Activated CD4-positive, alpha-beta memory T cell treated with anti-CD3 and anti-CD28 coated beads for 36 hours (primary cell): ENCODE measurements around the gene CD101. TPM values are rescaled to one million over a fixed set of nuclear protein-coding genes. Genes with fewer than 3 reads are reported as not detected.

ENCODE experiments used
- CTCF ChIA-PET: fragments of 350-600 bp; sonication (Branson Sonifier 250); formaldehyde crosslinking; loops from one replicate; lab custom pipeline; 2021; ENCODE audit warnings: antibody characterized with exemption, inconsistent platforms; lab: Charles Lee
- POLR2A ChIA-PET: fragments of 350-600 bp; sonication (Branson Sonifier 250); formaldehyde crosslinking; loops from one replicate; lab custom pipeline; 2021; ENCODE audit warnings: antibody characterized with exemption; lab: Charles Lee
- DNase-seq: peaks from one replicate; pipeline ENCODE4 v3.0.0-alpha.2; 2020
- H3K27ac Mint-ChIP-seq: one replicate; pipeline ENCODE4 v1.8.0; 2021; ENCODE audit warnings: mixed read lengths
- H3K27me3 Mint-ChIP-seq: one replicate; pipeline ENCODE4 v1.8.0; 2021; ENCODE audit warnings: mixed read lengths
- H3K36me3 Mint-ChIP-seq: one replicate; pipeline ENCODE4 v1.8.0; 2021; ENCODE audit warnings: mixed read lengths
- H3K4me1 Mint-ChIP-seq: one replicate; pipeline ENCODE4 v1.8.0; 2021; ENCODE audit warnings: low read depth, mixed read lengths
- H3K4me3 Mint-ChIP-seq: one replicate; pipeline ENCODE4 v1.8.0; 2021; ENCODE audit warnings: mild to moderate bottlenecking, mixed read lengths
- H3K9me3 Mint-ChIP-seq: one replicate; pipeline ENCODE4 v1.8.0; 2021; ENCODE audit warnings: mixed read lengths
- intact Hi-C: fragments of 100-400 bp; cut with micrococcal nuclease; formaldehyde crosslinking; loops from one replicate; pipeline ENCODE4 v1.15.1; 2023
- total RNA-seq, 2 experiments: library from RNA; stranded (reverse); gene quantifications; one replicate each; pipeline ENCODE4 v1.2.3, GENCODE V29; 2021

CD101 gene
- total RNA-seq, 2 experiments from 2014 or later: 0.14 to 0.19 TPM

GRCh38 chr1:117022114-117022513 lies 20.6 kb downstream of the CD101 start:
- Mint-ChIP-seq H3K36me3 (no peaks in the 10 kb centered on the region), H3K9me3 (no peaks in the 10 kb centered on the region), H3K27me3 (no peaks in the 10 kb centered on the region), H3K27ac (no peak overlapping the region), H3K4me3 (no peak overlapping the region), H3K4me1 (no peaks in the 10 kb centered on the region)
- ChIA-PET POLR2A (no interaction called here), CTCF (no interaction called here)
- no peak for DNase-seq
- intact Hi-C loops: no loop called here

GRCh38 chr1:117025568-117025967 lies 24.0 kb downstream of the CD101 start:
- no peak overlapping the region for H3K27ac Mint-ChIP-seq
- no peaks in the 10 kb centered on the region for H3K27me3 Mint-ChIP-seq
- H3K4me1 Mint-ChIP-seq: no peaks in the 10 kb centered on the region
- H3K9me3 Mint-ChIP-seq: no peaks in the 10 kb centered on the region
- ChIA-PET POLR2A (no interaction called here), CTCF (no interaction called here)
- DNase-seq: no peak
- H3K36me3 Mint-ChIP-seq: no peaks in the 10 kb centered on the region
- H3K4me3 Mint-ChIP-seq: no peak overlapping the region
- intact Hi-C loops: no loop called here

DNA sequence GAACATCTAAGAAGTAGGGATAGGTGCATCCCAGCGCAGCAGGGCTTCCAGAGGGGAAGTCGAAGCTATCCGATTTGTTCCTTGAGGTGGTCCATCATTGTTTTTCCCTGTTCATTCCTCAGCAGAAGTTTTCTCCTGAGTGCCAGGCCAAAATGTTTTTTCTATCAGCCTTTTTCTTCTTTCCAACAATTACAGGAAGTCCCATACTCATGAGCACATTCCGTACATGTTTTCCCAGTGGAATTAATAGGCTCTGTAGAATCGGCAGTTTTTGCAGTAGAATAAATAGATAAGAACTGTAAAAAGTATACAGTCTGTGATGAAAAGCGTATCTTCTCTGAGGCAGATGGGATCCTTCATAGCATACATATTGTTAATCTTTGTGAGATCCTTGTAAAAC lies 24.8 kb downstream of the CD101 start:
- H3K27ac Mint-ChIP-seq: no peak overlapping the region
- ChIA-PET POLR2A (no interaction called here), CTCF (no interaction called here)
- H3K9me3 Mint-ChIP-seq: no peaks in the 10 kb centered on the region
- intact Hi-C loops: no loop called here
- H3K27me3 Mint-ChIP-seq: no peaks in the 10 kb centered on the region
- no peak overlapping the region for H3K4me3 Mint-ChIP-seq
- DNase-seq: no peak
- no peaks in the 10 kb centered on the region for H3K4me1 Mint-ChIP-seq
- no peaks in the 10 kb centered on the region for H3K36me3 Mint-ChIP-seq

DNA sequence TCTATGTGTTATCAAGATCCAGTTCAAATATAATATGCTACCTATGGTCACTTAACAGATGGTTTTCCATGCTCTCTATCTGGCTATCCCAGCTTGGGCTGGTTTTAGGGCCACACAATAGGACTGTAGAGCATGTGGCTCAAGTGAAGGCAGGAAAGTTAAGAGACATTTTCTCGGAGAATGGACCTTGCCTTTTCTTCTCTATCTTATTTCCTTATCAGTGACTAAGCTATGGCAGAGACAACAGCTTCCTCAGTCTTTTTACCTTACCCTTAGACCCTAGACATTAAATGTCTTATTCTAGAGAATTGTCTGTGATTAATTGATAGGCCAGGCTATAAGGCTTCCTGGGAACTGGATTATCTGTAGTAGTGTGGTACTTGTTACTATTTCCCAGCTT lies 28.1 kb downstream of the CD101 start:
- Mint-ChIP-seq H3K27ac (no peak overlapping the region), H3K36me3 (no peaks in the 10 kb centered on the region), H3K9me3 (no peaks in the 10 kb centered on the region), H3K27me3 (no peaks in the 10 kb centered on the region), H3K4me1 (no peaks in the 10 kb centered on the region), H3K4me3 (no peak overlapping the region)
- intact Hi-C loops: no loop called here
- POLR2A ChIA-PET: no interaction called here
- no peak for DNase-seq
- CTCF ChIA-PET: no interaction called here

GRCh38 chr1:117030271-117030877 lies 28.8 kb downstream of the CD101 start:
- Mint-ChIP-seq H3K9me3 (no peaks in the 10 kb centered on the region), H3K4me1 (no peaks in the 10 kb centered on the region), H3K4me3 (no peak overlapping the region), H3K36me3 (no peaks in the 10 kb centered on the region), H3K27me3 (no peaks in the 10 kb centered on the region), H3K27ac (no peak overlapping the region)
- POLR2A ChIA-PET: no interaction called here
- DNase-seq: no peak
- intact Hi-C loops: no loop called here
- CTCF ChIA-PET: no interaction called here

DNA sequence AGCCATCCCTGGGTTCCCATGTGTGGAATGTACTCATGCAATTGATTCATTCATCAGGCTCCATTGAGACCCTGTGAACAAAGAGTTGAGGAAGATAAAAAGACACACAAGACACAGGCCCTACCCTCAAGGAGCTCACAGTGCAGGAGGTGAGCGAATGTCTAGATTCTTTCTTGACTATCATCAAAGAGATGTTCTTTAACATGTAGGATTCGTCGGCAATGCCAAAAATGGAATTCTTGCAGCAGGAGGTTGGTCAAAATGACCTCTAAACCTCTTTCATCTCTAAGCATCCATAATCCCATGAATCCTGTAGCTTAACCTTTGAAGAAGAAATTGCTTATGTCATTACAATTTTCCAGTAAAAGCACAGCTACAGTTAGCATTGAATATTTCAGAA lies 30.7 kb downstream of the CD101 start:
- ChIA-PET CTCF (no interaction called here), POLR2A (no interaction called here)
- DNase-seq: no peak
- intact Hi-C loops: no loop called here
- H3K4me3 Mint-ChIP-seq: no peak overlapping the region
- no peaks in the 10 kb centered on the region for H3K4me1 Mint-ChIP-seq
- H3K27ac Mint-ChIP-seq: no peak overlapping the region
- no peaks in the 10 kb centered on the region for H3K36me3 Mint-ChIP-seq
- no peaks in the 10 kb centered on the region for H3K9me3 Mint-ChIP-seq
- no peaks in the 10 kb centered on the region for H3K27me3 Mint-ChIP-seq

DNA sequence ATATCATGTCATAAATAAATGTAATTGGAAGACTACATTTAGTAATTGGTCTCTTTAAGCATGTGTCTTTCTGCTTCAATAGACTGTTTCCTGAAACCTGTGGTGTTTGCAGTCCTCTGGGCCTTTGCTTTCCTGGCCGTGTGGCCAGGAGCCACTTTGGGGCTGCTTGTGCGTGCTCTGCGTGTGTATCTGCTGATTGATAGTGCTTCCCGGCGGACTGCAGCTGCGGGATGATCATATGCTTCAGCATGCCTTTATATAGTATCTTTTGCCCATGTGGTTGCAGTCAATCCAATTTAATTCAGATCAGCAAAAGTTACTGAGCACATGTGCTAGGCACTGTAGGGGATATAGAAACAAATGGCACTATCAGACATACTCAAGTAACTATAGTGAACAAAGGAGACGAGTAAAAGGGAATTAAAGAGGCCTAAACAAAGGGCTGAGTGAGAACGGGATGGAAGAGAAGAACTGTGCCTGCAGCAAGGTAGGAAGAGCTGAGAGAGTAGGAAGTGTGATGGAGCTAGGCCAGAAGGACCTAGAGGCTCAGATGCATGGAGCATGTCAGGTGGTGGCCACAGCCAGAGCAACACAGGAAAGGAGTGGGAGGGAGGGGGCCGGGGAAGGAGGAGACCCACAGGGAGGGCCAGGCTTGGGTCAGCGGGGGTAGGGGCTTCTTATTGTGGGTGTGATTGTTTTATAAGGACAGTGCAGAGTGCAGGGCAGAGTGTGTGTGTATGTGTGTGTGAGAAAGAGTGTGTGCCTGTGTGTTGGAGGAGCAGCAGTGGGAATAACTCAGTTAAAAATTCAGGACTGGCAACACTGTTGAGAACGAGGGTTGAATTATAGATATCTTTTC lies 31.4 kb downstream of the CD101 start:
- no peaks in the 10 kb centered on the region for H3K27me3 Mint-ChIP-seq
- no peak overlapping the region for H3K27ac Mint-ChIP-seq
- DNase-seq: no peak
- no peaks in the 10 kb centered on the region for H3K9me3 Mint-ChIP-seq
- H3K4me1 Mint-ChIP-seq: no peaks in the 10 kb centered on the region
- CTCF ChIA-PET: no interaction called here
- POLR2A ChIA-PET: no interaction called here
- no peaks in the 10 kb centered on the region for H3K36me3 Mint-ChIP-seq
- no peak overlapping the region for H3K4me3 Mint-ChIP-seq
- intact Hi-C loops: no loop called here

GRCh38 chr1:117033772-117034171 lies 32.2 kb downstream of the CD101 start:
- POLR2A ChIA-PET: no interaction called here
- CTCF ChIA-PET: no interaction called here

DNA sequence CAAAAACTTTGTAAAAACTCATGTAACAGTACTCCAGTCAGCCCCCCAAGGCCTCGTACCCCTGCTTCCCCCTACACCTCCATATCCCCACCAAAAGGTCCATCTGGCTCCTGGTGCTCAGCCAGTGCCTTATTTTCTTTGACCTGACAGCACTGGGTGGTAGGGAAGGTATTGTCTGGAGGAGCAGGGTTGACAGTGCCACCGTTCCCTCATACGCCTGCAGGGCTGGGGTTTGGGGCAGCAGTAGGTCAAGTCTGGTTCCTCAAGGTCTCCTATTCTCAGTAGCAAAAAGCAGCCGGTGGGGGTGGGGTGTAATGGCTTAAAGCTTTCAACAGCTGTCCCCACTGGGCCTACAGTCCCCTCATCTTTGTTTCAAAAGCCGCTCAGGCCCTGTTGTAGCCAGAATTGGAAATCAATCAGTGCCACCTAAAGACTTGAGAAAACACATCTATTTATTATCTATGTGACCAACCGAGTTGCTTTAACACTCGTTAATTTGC lies 33.3 kb downstream of the CD101 start:
- Mint-ChIP-seq H3K27ac (no peak overlapping the region), H3K9me3 (no peaks in the 10 kb centered on the region), H3K27me3 (peaks cover 2% of the 10 kb centered on the region), H3K4me3 (no peak overlapping the region), H3K4me1 (no peaks in the 10 kb centered on the region), H3K36me3 (no peaks in the 10 kb centered on the region)
- intact Hi-C loops: no loop called here
- DNase-seq: no peak
- CTCF ChIA-PET: no interaction called here
- POLR2A ChIA-PET: no interaction called here

More at GRCh38 chr1:117033772-117034171, 32.2 kb downstream of the CD101 start:
- H3K27me3 Mint-ChIP-seq: no peaks in the 10 kb centered on the region
- no peaks in the 10 kb centered on the region for H3K4me1 Mint-ChIP-seq
- no peak overlapping the region for H3K27ac Mint-ChIP-seq
- H3K36me3 Mint-ChIP-seq: no peaks in the 10 kb centered on the region
- H3K4me3 Mint-ChIP-seq: no peak overlapping the region
- no peak for DNase-seq
- intact Hi-C loops: no loop called here
- H3K9me3 Mint-ChIP-seq: no peaks in the 10 kb centered on the region

DNA sequence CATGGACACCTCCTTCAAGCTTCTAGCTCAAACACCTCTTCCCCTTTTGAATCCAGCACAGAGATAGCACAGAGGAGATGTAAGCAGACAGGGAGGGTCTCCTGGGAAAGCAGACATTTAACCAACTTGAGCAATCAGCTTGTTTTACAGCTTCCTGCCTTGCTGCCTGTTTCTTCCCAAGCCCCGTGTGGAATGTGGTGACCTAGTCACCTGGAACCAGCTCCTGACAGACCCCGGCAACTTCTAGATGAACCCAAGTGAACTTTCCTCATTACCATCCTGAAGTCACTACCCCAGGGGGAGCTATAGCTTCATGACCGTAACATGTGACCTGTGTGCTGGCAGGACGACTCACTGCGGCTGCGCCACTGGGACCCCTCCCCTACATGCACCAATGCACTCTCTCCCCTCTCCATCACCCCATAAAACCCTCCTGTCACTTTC lies 34.5 kb downstream of the CD101 start:
- ChIA-PET CTCF (no interaction called here), POLR2A (no interaction called here)
- Mint-ChIP-seq H3K9me3 (no peaks in the 10 kb centered on the region), H3K36me3 (no peaks in the 10 kb centered on the region), H3K27ac (no peak overlapping the region), H3K27me3 (peaks cover 2% of the 10 kb centered on the region), H3K4me3 (no peak overlapping the region), H3K4me1 (no peaks in the 10 kb centered on the region)
- DNase-seq: no peak
- intact Hi-C loops: no loop called here

- Mint-ChIP-seq H3K36me3 (peaks cover 2% of the 10 kb centered on the region), H3K4me1 (no peaks in the 10 kb centered on the region), H3K27me3 (peaks cover 2% of the 10 kb centered on the region), H3K27ac (no peak overlapping the region), H3K4me3 (no peak overlapping the region), H3K9me3 (peaks cover 3% of the 10 kb centered on the region)
- CTCF ChIA-PET: no interaction called here
- DNase-seq: no peak
- intact Hi-C loops: no loop called here
- POLR2A ChIA-PET: no interaction called here
These were observed 36.2 kb downstream of the CD101 start for GRCh38 chr1:117037802-117038201.

DNA sequence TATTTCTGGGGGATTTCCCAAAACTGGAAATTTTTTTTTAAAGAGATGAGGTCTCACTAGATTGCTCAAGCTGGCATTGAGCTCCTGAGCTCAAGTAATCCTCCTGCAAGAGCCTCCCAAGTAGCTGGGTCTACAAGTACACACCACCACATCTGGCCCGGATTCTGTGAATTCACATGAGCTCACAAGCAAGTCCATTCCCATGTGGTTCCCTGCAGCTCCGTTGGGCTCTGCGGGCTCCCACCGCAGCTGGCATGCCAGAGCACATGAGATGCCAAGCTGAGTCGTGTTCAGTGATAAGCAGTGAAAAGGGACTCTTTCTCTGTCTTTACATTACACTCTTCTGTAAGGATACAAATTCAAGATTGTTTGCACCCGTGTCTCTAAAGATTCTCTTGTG lies 36.7 kb downstream of the CD101 start:
- no peak for DNase-seq
- peaks cover 2% of the 10 kb centered on the region for H3K36me3 Mint-ChIP-seq
- CTCF ChIA-PET: no interaction called here
- POLR2A ChIA-PET: no interaction called here
- no peak overlapping the region for H3K4me3 Mint-ChIP-seq
- no peaks in the 10 kb centered on the region for H3K4me1 Mint-ChIP-seq
- peaks cover 3% of the 10 kb centered on the region for H3K9me3 Mint-ChIP-seq
- H3K27me3 Mint-ChIP-seq: peaks cover 2% of the 10 kb centered on the region
- intact Hi-C loops: no loop called here
- H3K27ac Mint-ChIP-seq: no peak overlapping the region

DNA sequence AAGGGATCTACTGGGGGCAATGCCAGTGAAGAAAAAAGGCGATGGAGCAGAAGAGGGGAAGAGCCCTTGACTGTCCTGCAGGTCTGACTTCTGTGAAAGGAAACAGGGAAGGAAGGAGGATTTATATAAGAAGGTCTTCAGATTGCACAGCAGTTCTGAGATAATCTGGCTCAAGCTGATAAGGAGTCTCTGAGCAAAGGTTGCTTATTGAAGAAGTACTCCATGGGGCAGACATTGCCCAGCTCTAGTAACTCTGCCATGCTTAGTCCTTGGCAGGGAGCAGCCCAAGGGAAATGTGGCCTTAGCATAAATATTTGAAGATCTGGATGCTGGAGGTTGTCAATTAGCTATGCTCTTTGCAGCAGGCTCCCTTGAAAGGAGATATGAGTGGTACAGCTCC lies 42.7 kb downstream of the CD101 start:
- Mint-ChIP-seq H3K27me3 (no peaks in the 10 kb centered on the region), H3K27ac (no peak overlapping the region), H3K9me3 (peaks cover 4% of the 10 kb centered on the region), H3K4me1 (peaks cover 8% of the 10 kb centered on the region), H3K36me3 (peaks cover 5% of the 10 kb centered on the region), H3K4me3 (no peak overlapping the region)
- CTCF ChIA-PET: no interaction called here
- no peak for DNase-seq
- intact Hi-C loops: no loop called here
- POLR2A ChIA-PET: no interaction called here
